Measurements from ENCODE around the gene TMEM176B.

GRCh38 chr7:150818971-150819370 lies 18.8 kb upstream of the TMEM176B start:
- no peak for TF ChIP-seq POLR2A (IDR thresholded peaks at IDR 0.05)
- no peak for TF ChIP-seq CTCF (IDR thresholded peaks at IDR 0.05)

Data from Peyer's patch (tissue), 4 donors.